ENCODE results near the gene TBPL2. TPM values are rescaled to one million over a fixed set of nuclear protein-coding genes. Genes with fewer than 3 reads are reported as not detected.

The TBPL2 gene
- total RNA-seq, 1 experiment from 2014 or later: not detected

GRCh38 chr14:55398679-55399078 is 41.7 kb downstream of the TBPL2 start:
- Histone ChIP-seq H4K20me1 (ENCODE audit: control insufficient read depth, insufficient read depth, insufficient read length) (no peaks in the 10 kb centered on the region), H3K56ac (ENCODE audit: insufficient read length, low read depth, low read length) (no peak overlapping the region), H2BK15ac (ENCODE audit: low read depth, low read length) (no peak overlapping the region), H3K18ac (ENCODE audit: insufficient read length, low read depth, low read length) (no peak overlapping the region), H3T11ph (ENCODE audit: low read length) (no peak overlapping the region), H4K5ac (ENCODE audit: insufficient read length, low read depth, low read length) (no peak overlapping the region), H3K4ac (ENCODE audit: low read depth, low read length) (no peak overlapping the region), H2BK20ac (ENCODE audit: low read depth, low read length, poor library complexity, severe bottlenecking) (no peak overlapping the region), H3K23ac (ENCODE audit: insufficient read length, low read depth, low read length) (no peak overlapping the region), H2AK5ac (ENCODE audit: insufficient read length, low read length) (no peak overlapping the region), H3K79me2 (ENCODE audit: insufficient read depth, low read length) (peaks cover 2% of the 10 kb centered on the region; the same call in 1 of the 2 replicates), H3K23me2 (ENCODE audit: insufficient read length, low read depth, low read length, poor library complexity, severe bottlenecking) (no peaks in the 10 kb centered on the region), H3K9ac (ENCODE audit: extremely low read depth, insufficient read length, low read length) (no peak overlapping the region), H2AFZ (ENCODE audit: low read length) (no peak overlapping the region), H4K91ac (ENCODE audit: insufficient read length, low read depth, low read length) (no peak overlapping the region), H2BK120ac (ENCODE audit: low read depth, low read length, poor library complexity, severe bottlenecking) (no peak overlapping the region), H3K14ac (ENCODE audit: insufficient read depth, low read length) (no peak overlapping the region), H3K4me2 (ENCODE audit: insufficient read depth, insufficient read length, low read length) (no peak overlapping the region), H3K27me3 (ENCODE audit: insufficient read depth, low read length) (no peaks in the 10 kb centered on the region), H4K8ac (replicated peaks; ENCODE audit: insufficient read length, low read depth, low read length) (no peak overlapping the region), H3K27ac (ENCODE audit: insufficient read length, low read depth, low read length) (no peak overlapping the region), H2BK12ac (ENCODE audit: insufficient read length, low read depth, low read length) (no peak overlapping the region), H3K9me3 (ENCODE audit: control insufficient read depth, low read depth, low read length) (no peaks in the 10 kb centered on the region), H3K4me1 (ENCODE audit: insufficient read depth, low read length) (no peaks in the 10 kb centered on the region), H2BK5ac (ENCODE audit: insufficient read length, low read length) (no peak overlapping the region), H3K79me1 (ENCODE audit: insufficient read depth, low read depth, low read length, poor library complexity, severe bottlenecking) (no peaks in the 10 kb centered on the region)
- Mint-ChIP-seq H3K27ac (no peak overlapping the region), H3K36me3 (ENCODE audit: insufficient read depth in 1 of 3, low read depth in 3 of 3) (peaks cover 0 to 15% (median 11%) of the 10 kb centered on the region in 3 experiments; a peak in 5 of 7 replicates), H3K9me3 (no peaks in the 10 kb centered on the region; a peak in 1 of 5 replicates), H3K4me1 (no peaks in the 10 kb centered on the region), H3K4me3 (no peak overlapping the region), H3K27me3 (ENCODE audit: low read depth) (no peaks in the 10 kb centered on the region)
- no peak for TF ChIP-seq CTCF (conservative IDR thresholded peaks at IDR 0.05)
- no peak for DNase-seq
- no CpG with 5 or more reads among the region's 5 CpGs for WGBS (ENCODE audit: extremely low coverage, insufficient read length, low lambda C conversion rate)
